K562 (cell line): Measurements from ENCODE around the gene SPAM1. TPM values are rescaled to one million over a fixed set of nuclear protein-coding genes. Genes with fewer than 3 reads are reported as not detected.
A peak's percentile ranks its signal among the peaks of the same experiment; 100 is the strongest.

ENCODE experiments used
- CBFA2T3 ChIP-seq: fragments of 450-650 bp; IDR thresholded peaks from 2 replicates; pipeline ENCODE4 v1.6.1; 2017
- CBX5 ChIP-seq: IDR thresholded peaks from 2 replicates; pipeline ENCODE4 v1.6.1; 2014; ENCODE audit warnings: low read depth, borderline replicate concordance
- CTBP1 ChIP-seq: fragments of 450-650 bp; IDR thresholded peaks from 2 replicates; pipeline ENCODE4 v1.6.1; 2016; ENCODE audit warnings: borderline replicate concordance
- DEAF1 ChIP-seq: fragments of 450-650 bp; formaldehyde crosslinking; IDR thresholded peaks from 2 replicates; pipeline ENCODE4 v1.4.0; 2020; ENCODE audit warnings: mild to moderate bottlenecking, moderate library complexity
- DIDO1 ChIP-seq: fragments of 450-650 bp; IDR thresholded peaks from 2 replicates; pipeline ENCODE4 v1.6.1; 2016; ENCODE audit warnings: low read depth, missing biosample characterization, missing genetic modification characterization
- ELF4 ChIP-seq: fragments of 450-650 bp; formaldehyde crosslinking; IDR thresholded peaks from 2 replicates; pipeline ENCODE4 v1.4.0; 2022; ENCODE audit warnings: missing genetic modification characterization
- FOXJ2 ChIP-seq: fragments of 200-800 bp; sonication (Bioruptor generic); IDR thresholded peaks from 2 replicates; pipeline ENCODE4 v1.6.1; 2016; ENCODE audit warnings: missing genetic modification characterization, missing compliant biosample characterization
- FOXP4 ChIP-seq: sonication (generic); formaldehyde crosslinking; IDR thresholded peaks from 2 replicates; pipeline ENCODE4 v1.8.0; 2022; ENCODE audit warnings: mild to moderate bottlenecking, missing genetic modification reagents, borderline replicate concordance
- GATAD2B ChIP-seq: fragments of 450-650 bp; IDR thresholded peaks from 2 replicates; pipeline ENCODE4 v1.6.1; 2017; ENCODE audit warnings: mild to moderate bottlenecking, borderline replicate concordance
- HDAC6 ChIP-seq: IDR thresholded peaks from 2 replicates; pipeline ENCODE4 v1.6.1; 2012; ENCODE audit warnings: low read depth, mild to moderate bottlenecking, control low read depth, inconsistent platforms, low read length, moderate library complexity
- HMG20A ChIP-seq: fragments of 450-650 bp; formaldehyde crosslinking; conservative IDR thresholded peaks from 2 replicates; pipeline ENCODE4 v1.4.0; 2020; ENCODE audit warnings: mild to moderate bottlenecking, mixed read lengths
- NFE2 ChIP-seq: IDR thresholded peaks from 2 replicates; pipeline ENCODE4 v1.6.1; 2014; ENCODE audit warnings: antibody characterized with exemption, low read depth
- NFRKB ChIP-seq: fragments of 450-650 bp; IDR thresholded peaks from 2 replicates; pipeline ENCODE4 v1.6.1; 2016; ENCODE audit warnings: low read depth
- PHF21A ChIP-seq: fragments of 450-650 bp; IDR thresholded peaks from 2 replicates; pipeline ENCODE4 v1.6.1; 2017; ENCODE audit warnings: low read depth, borderline replicate concordance
- PTBP1 ChIP-seq: fragments of 200-400 bp; formaldehyde crosslinking; IDR thresholded peaks from 2 replicates; pipeline ENCODE4 v1.6.1; 2017; ENCODE audit warnings: low read depth, low read length
- STAG1 ChIP-seq: sonication (generic); formaldehyde crosslinking; IDR thresholded peaks from 2 replicates; pipeline ENCODE4 v1.5.0; 2020; ENCODE audit warnings: missing genetic modification reagents, borderline replicate concordance
- TAF1 ChIP-seq: IDR thresholded peaks from 2 replicates; pipeline ENCODE4 v1.6.1; 2011; ENCODE audit warnings: mild to moderate bottlenecking, low read length, moderate library complexity; ENCODE audit not compliant: insufficient read depth, control insufficient read depth, severe bottlenecking; ENCODE audit errors: extremely low read depth
- ZFPM2 ChIP-seq: fragments of 250-450 bp; sonication (Bioruptor Pico); IDR thresholded peaks from 2 replicates; pipeline ENCODE4 v1.5.1; 2022; ENCODE audit warnings: mild to moderate bottlenecking
- ZNF280B ChIP-seq: fragments of 250-450 bp; sonication (Bioruptor Pico); IDR thresholded peaks from 2 replicates; pipeline ENCODE4 v1.5.1; 2021; ENCODE audit warnings: mild to moderate bottlenecking
- ZNF431 ChIP-seq: sonication (generic); formaldehyde crosslinking; IDR thresholded peaks from 2 replicates; pipeline ENCODE4 v1.8.0; 2022; ENCODE audit warnings: mild to moderate bottlenecking, missing genetic modification reagents
- polyA plus RNA-seq, 8 experiments: library from polyadenylated mRNA; depleted of rRNA in 4 of 8; stranded (reverse) in 5 of 8; unstranded in 3 of 8; fragments of >200 nt; fragmentation: Nextera tagmentation in 2 of 8; fragmentation: Illumina TruSeq in 1 of 8; extraction: Ambion mirVana in 2 of 8; extraction: Trizol in 1 of 8; gene quantifications; 2 replicates each; pipeline versions ENCODE4 v1.2.1 to v1.2.3, GENCODE V29; 2011 to 2014; ENCODE audit warnings: inconsistent platforms in 1 of 8, missing spikeins in 1 of 8
- total RNA-seq, 7 experiments: library from RNA; depleted of rRNA in 6 of 7; stranded (reverse); fragments of >200 nt in 6 of 7; fragmentation: Illumina TruSeq in 2 of 7; extraction: Trizol in 2 of 7; gene quantifications; 2 replicates each; pipeline versions ENCODE4 v1.2.1 to v1.2.3, GENCODE V29; 2011 to 2021; ENCODE audit warnings: low replicate concordance in 1 of 7

Gene SPAM1
- total and polyA plus RNA-seq, 9 of the 15 experiments (the other 6 are each of a cell fraction or from before 2014, with no cell fraction given), result not detected

- peak; percentile 73 for TF ChIP-seq DEAF1 (CRISPR knock-in tag)
- TF ChIP-seq PHF21A, result no peak
- 0 out of 2 replicates have a peak, but pooled peaks have one; percentile 45 for TF ChIP-seq ELF4 (CRISPR knock-in tag)
- no peak for TF ChIP-seq PTBP1
- TF ChIP-seq GATAD2B, result no peak
- TF ChIP-seq STAG1 (CRISPR knock-in tag), result no peak
- no peak for TF ChIP-seq CTBP1
- no peak for TF ChIP-seq NFRKB
- peak; percentile 84 for TF ChIP-seq DIDO1
- TF ChIP-seq FOXP4 (CRISPR knock-in tag), result no peak
- TF ChIP-seq ZNF431 (CRISPR knock-in tag), result no peak
- no peak for TF ChIP-seq HDAC6
- TF ChIP-seq ZFPM2 (CRISPR knock-in tag), result peak; percentile 74; the same call in 1 of the 2 replicates
- peak; percentile 84 for TF ChIP-seq HMG20A (CRISPR knock-in tag)
- TF ChIP-seq TAF1, result no peak
- TF ChIP-seq ZNF280B (CRISPR knock-in tag), result peak; percentile 69; the same call in 1 of the 2 replicates
- no peak for TF ChIP-seq CBX5
- TF ChIP-seq FOXJ2 (tag), result no peak
- no peak for TF ChIP-seq NFE2
- no peak for TF ChIP-seq CBFA2T3
These were observed 68.0 kb downstream of the SPAM1 start (continued) for GRCh38 chr7:123992913-123993518.
